HCT116 (cell line): ENCODE data around the gene GLIPR2. TPM values are rescaled to one million over a fixed set of nuclear protein-coding genes. Genes with fewer than 3 reads are reported as not detected.
A peak's percentile ranks its signal among the peaks of the same experiment; 100 is the strongest.
"Not testable (repeated sequence)": the region's sequence is repeated elsewhere in the genome, so short reads cannot be mapped to it uniquely, and the experiment has no call there.

Experiments used
- ATAC-seq: fragments of 200-7000 bp; cut with Tn5 transposase; 2 replicates; pipeline ENCODE4 v1.9.1; 2020; ENCODE audit warnings: mild to moderate bottlenecking, moderate library complexity
- Bru-seq: library from RNA; stranded (reverse); fragments of 400-500 nt; gene quantifications from one replicate; lab custom pipeline; 2021; lab: Mats Ljungman, UMichigan
- BruChase-seq, 2 experiments: library from RNA; stranded (reverse); fragments of 400-500 nt; gene quantifications; one replicate each; lab custom pipeline; 2021; lab: Mats Ljungman, UMichigan
- BruUV-seq: library from RNA; stranded (reverse); fragments of 400-500 nt; replicated peaks from 2 replicates; lab custom pipeline; 2021; lab: Mats Ljungman, UMichigan
- CTCF ChIA-PET: fragments of 300-600 bp; sonication (Branson Sonifier 250); formaldehyde crosslinking; loops from one replicate; lab custom pipeline; 2021; ENCODE audit warnings: antibody characterized with exemption; lab: Charles Lee
- POLR2A ChIA-PET: fragments of 300-600, 350-600 bp; sonication (Branson Sonifier 250); formaldehyde crosslinking; loops from one replicate; lab custom pipeline; 2021; ENCODE audit warnings: antibody characterized with exemption; lab: Charles Lee
- RAD21 ChIA-PET, 2 experiments: fragments of 300-600 bp; sonication (Branson Sonifier 250); formaldehyde crosslinking; loops; one replicate each; lab custom pipeline; 2023; ENCODE audit warnings: low total read pairs in 2 of 2; ENCODE audit not compliant: uncharacterized antibody in 2 of 2, unreplicated experiment in 2 of 2, low non-redundant PET in 1 of 2; lab: Charles Lee
- DNase-seq: peaks from one replicate; pipeline ENCODE4 v3.0.0-alpha.2; 2010; ENCODE audit warnings: low read depth, low spot score
- H2AFZ ChIP-seq: fragments of 200-600 bp; shearing (Covaris generic), sonication (generic); 2 replicates; pipeline ENCODE4 v1.6.1; 2017; ENCODE audit warnings: low read depth, mixed run types, mixed read lengths, antibody characterized with exemption, low read length; ENCODE audit not compliant: poor library complexity, severe bottlenecking
- H3K27ac ChIP-seq: 2 replicates; pipeline ENCODE4 v1.5.1; 2012; ENCODE audit warnings: low read depth, low read length
- H3K27me3 ChIP-seq: fragments of 200-600 bp; sonication (generic); 2 replicates; pipeline ENCODE4 v1.6.1; 2016; ENCODE audit warnings: mixed run types, low read length, mixed read lengths; ENCODE audit not compliant: insufficient read depth
- H3K36me3 ChIP-seq, 2 experiments: fragments of 200-500 bp in 1 of 2; fragments of 200-600 bp in 1 of 2; sonication (Bioruptor generic) in 1 of 2; sonication (generic) in 1 of 2; 2 replicates each; pipeline versions ENCODE4 v1.5.1 to v1.6.1; 2014 to 2016; ENCODE audit warnings: low read length in 2 of 2, inconsistent platforms in 1 of 2, mixed read lengths in 1 of 2, mixed run types in 1 of 2; ENCODE audit not compliant: insufficient read depth in 2 of 2, control insufficient read depth in 1 of 2
- H3K4me1 ChIP-seq, 2 experiments: fragments of 200-600 bp in 1 of 2; sonication (generic) in 1 of 2; 2 replicates each; pipeline versions ENCODE4 v1.5.1 to v1.6.1; 2012 to 2017; ENCODE audit warnings: low read length in 2 of 2, inconsistent platforms in 1 of 2, mild to moderate bottlenecking in 1 of 2, mixed read lengths in 1 of 2, mixed run types in 1 of 2, moderate library complexity in 1 of 2; ENCODE audit not compliant: insufficient read depth in 2 of 2, control insufficient read depth in 1 of 2
- H3K4me2 ChIP-seq: fragments of 200-600 bp; sonication (generic); 2 replicates; pipeline ENCODE4 v1.6.1; 2017; ENCODE audit warnings: mixed run types, low read length, mixed read lengths
- H3K4me3 ChIP-seq, 2 experiments: fragments of 200-600 bp in 1 of 2; sonication (generic) in 1 of 2; replicated peaks in 1 of 2; 2 replicates each; pipeline ENCODE4 v1.5.1; 2011 to 2016; ENCODE audit warnings: low read length in 2 of 2, control low read depth in 1 of 2, low read depth in 1 of 2, mild to moderate bottlenecking in 1 of 2, mixed read lengths in 1 of 2, mixed run types in 1 of 2
- H3K79me2 ChIP-seq: fragments of 200-600 bp; sonication (generic); 2 replicates; pipeline ENCODE4 v1.6.1; 2017; ENCODE audit warnings: mild to moderate bottlenecking, mixed run types, low read length, moderate library complexity, mixed read lengths; ENCODE audit not compliant: insufficient read depth
- H3K9ac ChIP-seq: fragments of 200-600 bp; sonication (generic); 2 replicates; pipeline ENCODE4 v1.6.1; 2016; ENCODE audit warnings: low read length, mixed read lengths
- H3K9me2 ChIP-seq: fragments of 200-600 bp; sonication (generic), shearing (Covaris generic); 2 replicates; pipeline ENCODE4 v1.6.1; 2017; ENCODE audit warnings: mixed run types, mild to moderate bottlenecking, moderate library complexity; ENCODE audit not compliant: insufficient read depth
- H3K9me3 ChIP-seq, 2 experiments: fragments of 200-500 bp in 1 of 2; fragments of 200-600 bp in 1 of 2; sonication (Bioruptor generic) in 1 of 2; sonication (generic) in 1 of 2; 2 replicates each; pipeline ENCODE4 v1.6.1; 2014 to 2017; ENCODE audit warnings: low read length in 2 of 2, mixed read lengths in 2 of 2, inconsistent platforms in 1 of 2, low read depth in 1 of 2, mild to moderate bottlenecking in 1 of 2, mixed run types in 1 of 2, moderate library complexity in 1 of 2; ENCODE audit not compliant: control insufficient read depth in 1 of 2, insufficient read depth in 1 of 2
- H4K20me1 ChIP-seq: fragments of 200-600 bp; sonication (generic), shearing (Covaris generic); 2 replicates; pipeline ENCODE4 v1.6.1; 2017; ENCODE audit warnings: mixed run types, mild to moderate bottlenecking, moderate library complexity; ENCODE audit not compliant: insufficient read depth
- POLR2A ChIP-seq: IDR thresholded peaks from 2 replicates; pipeline ENCODE4 v1.7.0; 2011; ENCODE audit warnings: borderline replicate concordance; ENCODE audit not compliant: insufficient read depth, insufficient read length; ENCODE audit errors: extremely low read depth
- POLR2AphosphoS5 ChIP-seq: IDR thresholded peaks from 2 replicates; pipeline ENCODE4 v1.6.1; 2011; ENCODE audit warnings: mild to moderate bottlenecking, low read depth, low read length, moderate library complexity
- SRF ChIP-seq: IDR thresholded peaks from 2 replicates; pipeline ENCODE4 v1.6.1; 2012; ENCODE audit warnings: low read depth
- ZFX ChIP-seq: fragments of 450-650 bp; IDR thresholded peaks from 2 replicates; pipeline ENCODE4 v1.6.1; 2017
- intact Hi-C: fragments of 100-400 bp; cut with micrococcal nuclease; formaldehyde crosslinking; loops from 2 replicates; pipeline ENCODE4 v1.10.0; 2022
- long read RNA-seq: library from polyadenylated mRNA; unstranded; transcript quantifications from one replicate; pipeline ENCODE4 v2.0.0, GENCODE V29; 2021; ENCODE audit not compliant: unreplicated experiment
- polyA plus RNA-seq: library from polyadenylated mRNA; unstranded; fragments of >200 nt; gene quantifications from 2 replicates; pipeline ENCODE4 v1.2.1, GENCODE V29; 2012; ENCODE audit warnings: missing spikeins
- total RNA-seq: library from RNA; stranded (reverse); gene quantifications from one replicate; pipeline ENCODE4 v1.2.1, GENCODE V29; 2021; ENCODE audit not compliant: unreplicated experiment
- TF ChIP-seq, protein P1 (sequence below), 3 experiments: fragments of 200-600 bp in 1 of 3; sonication (generic) in 1 of 3; IDR thresholded peaks in 2 of 3; conservative IDR thresholded peaks in 1 of 3; 2 replicates each; pipeline ENCODE4 v1.5.1; 2012 to 2017; ENCODE audit warnings: low read depth in 2 of 3, low read length in 2 of 3, antibody characterized with exemption in 1 of 3, borderline replicate concordance in 1 of 3, control low read depth in 1 of 3, mild to moderate bottlenecking in 1 of 3, mixed read lengths in 1 of 3, mixed run types in 1 of 3, moderate library complexity in 1 of 3; ENCODE audit not compliant: insufficient read depth in 1 of 3

The GLIPR2 gene, protein sequence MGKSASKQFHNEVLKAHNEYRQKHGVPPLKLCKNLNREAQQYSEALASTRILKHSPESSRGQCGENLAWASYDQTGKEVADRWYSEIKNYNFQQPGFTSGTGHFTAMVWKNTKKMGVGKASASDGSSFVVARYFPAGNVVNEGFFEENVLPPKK
- total RNA-seq (14.5 TPM), Bru-seq, nascent RNA (percentile 46 among the genes with signal in this experiment), BruChase-seq, experiment 1, labeled RNA remaining after a 6-hour chase (percentile 53 among the genes with signal in this experiment), BruChase-seq, experiment 2, labeled RNA remaining after a 2-hour chase (percentile 50 among the genes with signal in this experiment)
- polyA plus RNA-seq: 8.2 and 11.6 TPM in 2 replicates
- long read RNA-seq, transcript GLIPR2-202 (5 exons, 1,890 nt): major isoform, 11 of 25 reads
- long read RNA-seq, partial matches to known transcripts: 1 of 25 reads
- long read RNA-seq, other reads (novel, unspliced or antisense): 13 of 25 reads

DNA sequence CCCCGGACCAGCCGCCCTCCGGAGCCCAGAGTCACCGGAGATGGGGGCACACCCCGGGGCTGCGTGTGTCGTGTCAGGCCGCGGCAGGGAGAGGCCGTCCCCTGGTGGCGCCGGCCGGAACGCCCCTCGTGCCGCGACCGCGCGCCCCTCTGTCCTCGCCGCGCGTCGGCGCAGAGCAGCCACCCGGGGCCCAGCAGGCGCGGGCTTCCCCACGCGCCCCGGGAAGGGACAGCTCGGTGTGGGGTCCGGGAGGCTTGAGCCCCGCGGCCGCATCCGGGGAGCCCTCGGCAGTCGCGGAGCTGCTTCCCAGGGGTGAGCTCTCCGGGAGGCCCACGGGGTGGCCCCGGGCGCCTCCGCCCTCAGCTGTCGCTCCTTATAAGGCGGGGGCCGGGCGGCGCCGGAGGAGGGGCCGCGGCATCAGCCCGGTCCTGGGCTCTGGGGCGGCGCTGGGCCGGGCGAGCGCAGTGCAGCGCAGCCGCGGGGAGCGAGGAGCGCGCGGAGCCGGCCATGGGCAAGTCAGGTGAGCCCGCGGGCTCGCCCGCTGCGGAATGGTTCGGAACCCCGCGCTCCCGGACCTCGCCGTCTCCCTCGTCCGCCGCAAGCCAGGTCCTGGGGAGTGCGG lies at the start of gene GLIPR2:
Gene GLIPR2, plus strand, starts transcription at position 462 of the 622 bp plus-strand sequence. Its CDS starts 46 bp downstream, at position 508.
- no peaks in the 10 kb centered on the region for H3K9me2 ChIP-seq
- peak within 1 kb of the TSS; percentile 26 for H2AFZ ChIP-seq
- H4K20me1 ChIP-seq: no peaks in the 10 kb centered on the region
- peak within 1 kb of the TSS; percentile 92 for H3K4me2 ChIP-seq
- peak; percentile 66 for TF ChIP-seq POLR2A
- TF ChIP-seq POLR2AphosphoS5: peak; percentile 82
- TF ChIP-seq, protein P1, sequence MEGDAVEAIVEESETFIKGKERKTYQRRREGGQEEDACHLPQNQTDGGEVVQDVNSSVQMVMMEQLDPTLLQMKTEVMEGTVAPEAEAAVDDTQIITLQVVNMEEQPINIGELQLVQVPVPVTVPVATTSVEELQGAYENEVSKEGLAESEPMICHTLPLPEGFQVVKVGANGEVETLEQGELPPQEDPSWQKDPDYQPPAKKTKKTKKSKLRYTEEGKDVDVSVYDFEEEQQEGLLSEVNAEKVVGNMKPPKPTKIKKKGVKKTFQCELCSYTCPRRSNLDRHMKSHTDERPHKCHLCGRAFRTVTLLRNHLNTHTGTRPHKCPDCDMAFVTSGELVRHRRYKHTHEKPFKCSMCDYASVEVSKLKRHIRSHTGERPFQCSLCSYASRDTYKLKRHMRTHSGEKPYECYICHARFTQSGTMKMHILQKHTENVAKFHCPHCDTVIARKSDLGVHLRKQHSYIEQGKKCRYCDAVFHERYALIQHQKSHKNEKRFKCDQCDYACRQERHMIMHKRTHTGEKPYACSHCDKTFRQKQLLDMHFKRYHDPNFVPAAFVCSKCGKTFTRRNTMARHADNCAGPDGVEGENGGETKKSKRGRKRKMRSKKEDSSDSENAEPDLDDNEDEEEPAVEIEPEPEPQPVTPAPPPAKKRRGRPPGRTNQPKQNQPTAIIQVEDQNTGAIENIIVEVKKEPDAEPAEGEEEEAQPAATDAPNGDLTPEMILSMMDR (IDR thresholded peaks at IDR 0.05 in 2 of 3, conservative IDR thresholded peaks at IDR 0.05 in 1 of 3; ENCODE audit: borderline replicate concordance in 1 of 3, insufficient read depth in 1 of 3, low read depth in 2 of 3, low read length in 2 of 3): no peak
- TF ChIP-seq SRF: peak; percentile 96
- TF ChIP-seq ZFX: peak; percentile 39; the same call in 1 of the 2 replicates
- DNase-seq: peak; percentile 26
- peaks cover 0 to 20% of the 10 kb centered on the region in 2 experiments; a peak in 1 of 4 replicates for H3K4me1 ChIP-seq
- ChIA-PET POLR2A (interaction anchor here (1.6 kb wide), 1 partner anchor 54 kb away, joined by 3 read pairs; the partner anchor contains the start of gene CLTA), CTCF (interaction anchor here (0.8 kb wide), 1 partner anchor 29 kb away, joined by 3 read pairs; no protein-coding TSS in a partner anchor), RAD21 (interaction anchor here in 1 of 2 experiments (0.5 kb wide), 1 partner anchor 268 kb away, joined by 3 read pairs; no protein-coding TSS in a partner anchor)
- no peaks in the 10 kb centered on the region for H3K27me3 ChIP-seq
- ATAC-seq: peak; percentile 98
- H3K4me3 ChIP-seq: peak within 1 kb of the TSS; percentile 58 to 72
- peak within 1 kb of the TSS; percentile 66 for H3K9ac ChIP-seq
- H3K27ac ChIP-seq: peak within 1 kb of the TSS; percentile 52; the same call in 1 of the 2 replicates
- BruUV-seq: no TSS peak
- no peaks in the 10 kb centered on the region for H3K79me2 ChIP-seq
- no peaks in the 10 kb centered on the region for H3K9me3 ChIP-seq
- H3K36me3 ChIP-seq: no peaks in the 10 kb centered on the region
- intact Hi-C loops: no loop called here

DNA sequence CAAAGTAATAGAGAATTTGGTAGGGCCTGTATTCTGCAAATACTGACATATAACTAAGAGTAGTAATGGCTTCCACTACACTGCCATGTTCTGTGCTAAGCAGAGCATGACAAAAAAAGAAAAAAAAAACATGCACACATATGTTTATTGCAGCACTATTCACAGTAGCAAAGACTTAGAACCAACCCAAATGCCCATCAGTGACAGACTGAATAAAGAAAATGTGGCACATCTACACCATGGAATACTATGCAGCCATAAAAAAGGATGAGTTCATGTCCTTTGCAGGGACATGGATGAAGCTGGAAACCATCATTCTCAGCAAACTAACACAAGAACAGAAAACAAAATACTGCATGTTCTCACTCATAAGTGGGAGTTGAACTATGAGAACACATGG lies 49.5 kb upstream of the GLIPR2 start:
- H3K79me2 ChIP-seq, POLR2A ChIA-PET, H3K4me2 ChIP-seq, H3K9ac ChIP-seq, H2AFZ ChIP-seq, H3K4me1 ChIP-seq, CTCF ChIA-PET, RAD21 ChIA-PET, H3K27ac ChIP-seq, BruUV-seq, H3K9me3 ChIP-seq, H4K20me1 ChIP-seq, intact Hi-C loops, H3K27me3 ChIP-seq, H3K9me2 ChIP-seq, H3K36me3 ChIP-seq, DNase-seq, H3K4me3 ChIP-seq, ATAC-seq: not testable (repeated sequence)
